Osteocyte (in vitro differentiated cells): ENCODE data around the gene ADRB2. TPM values are rescaled to one million over a fixed set of nuclear protein-coding genes. Genes with fewer than 3 reads are reported as not detected.
"Not testable (repeated sequence)": the region's sequence is repeated elsewhere in the genome, so short reads cannot be mapped to it uniquely, and the experiment has no call there.

Experiments
- DNase-seq: peaks from one replicate; pipeline ENCODE4 v3.0.0; 2021; ENCODE audit warnings: mixed read lengths; ENCODE audit not compliant: unreplicated experiment; ENCODE audit errors: extremely low spot score
- H3K27ac Mint-ChIP-seq: one replicate; pipeline ENCODE4 v1.8.0; 2021; ENCODE audit warnings: mild to moderate bottlenecking, mixed read lengths; ENCODE audit not compliant: unreplicated experiment
- H3K27me3 Mint-ChIP-seq: one replicate; pipeline ENCODE4 v1.8.0; 2021; ENCODE audit warnings: mixed read lengths; ENCODE audit not compliant: unreplicated experiment
- H3K36me3 Mint-ChIP-seq: one replicate; pipeline ENCODE4 v1.8.0; 2021; ENCODE audit warnings: mixed read lengths; ENCODE audit not compliant: unreplicated experiment
- H3K4me1 Mint-ChIP-seq: one replicate; pipeline ENCODE4 v1.8.0; 2021; ENCODE audit warnings: mixed read lengths; ENCODE audit not compliant: unreplicated experiment
- H3K4me3 Mint-ChIP-seq: one replicate; pipeline ENCODE4 v1.8.0; 2021; ENCODE audit warnings: mild to moderate bottlenecking, moderate library complexity, mixed read lengths; ENCODE audit not compliant: unreplicated experiment
- H3K9me3 Mint-ChIP-seq: one replicate; pipeline ENCODE4 v1.8.0; 2021; ENCODE audit warnings: mixed read lengths; ENCODE audit not compliant: unreplicated experiment
- total RNA-seq: library from RNA; stranded (reverse); gene quantifications from 2 replicates; pipeline ENCODE4 v1.2.1, GENCODE V29; 2021
- TF ChIP-seq, protein P1 (sequence below): fragments of 200-600 bp; sonication (generic); IDR thresholded peaks from 2 replicates; pipeline ENCODE4 v1.5.0; 2021; ENCODE audit warnings: antibody characterized with exemption, mild to moderate bottlenecking, moderate library complexity

ADRB2 gene
- total RNA-seq, 1 donor from 2014 or later, result 7.1 TPM

DNA sequence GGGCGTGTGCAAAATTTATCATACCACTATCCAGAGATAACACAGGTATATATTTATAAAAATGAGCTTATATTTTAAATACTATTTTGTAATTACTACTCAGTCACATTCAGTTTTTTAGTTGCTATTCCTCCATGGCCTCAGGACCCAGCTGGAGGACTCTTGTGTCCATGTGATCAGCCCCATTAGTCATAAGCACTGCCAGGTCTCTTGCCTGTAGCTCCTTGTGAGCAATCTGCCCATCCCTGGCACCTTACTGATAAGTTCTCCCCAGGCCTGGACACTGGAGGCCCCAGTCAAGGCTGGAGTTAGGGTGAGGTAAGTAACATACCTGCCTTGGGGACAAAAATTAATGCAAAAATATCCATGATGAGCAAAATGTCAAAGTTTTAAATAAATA is 29.5 kb upstream of the ADRB2 start:
- no peak for DNase-seq
- no peak overlapping the region for H3K27ac Mint-ChIP-seq
- H3K36me3 Mint-ChIP-seq, result no peaks in the 10 kb centered on the region
- H3K27me3 Mint-ChIP-seq, result no peaks in the 10 kb centered on the region
- H3K4me1 Mint-ChIP-seq, result peaks cover 13% of the 10 kb centered on the region
- no peak overlapping the region for H3K4me3 Mint-ChIP-seq
- no peaks in the 10 kb centered on the region for H3K9me3 Mint-ChIP-seq
- TF ChIP-seq, protein P1, sequence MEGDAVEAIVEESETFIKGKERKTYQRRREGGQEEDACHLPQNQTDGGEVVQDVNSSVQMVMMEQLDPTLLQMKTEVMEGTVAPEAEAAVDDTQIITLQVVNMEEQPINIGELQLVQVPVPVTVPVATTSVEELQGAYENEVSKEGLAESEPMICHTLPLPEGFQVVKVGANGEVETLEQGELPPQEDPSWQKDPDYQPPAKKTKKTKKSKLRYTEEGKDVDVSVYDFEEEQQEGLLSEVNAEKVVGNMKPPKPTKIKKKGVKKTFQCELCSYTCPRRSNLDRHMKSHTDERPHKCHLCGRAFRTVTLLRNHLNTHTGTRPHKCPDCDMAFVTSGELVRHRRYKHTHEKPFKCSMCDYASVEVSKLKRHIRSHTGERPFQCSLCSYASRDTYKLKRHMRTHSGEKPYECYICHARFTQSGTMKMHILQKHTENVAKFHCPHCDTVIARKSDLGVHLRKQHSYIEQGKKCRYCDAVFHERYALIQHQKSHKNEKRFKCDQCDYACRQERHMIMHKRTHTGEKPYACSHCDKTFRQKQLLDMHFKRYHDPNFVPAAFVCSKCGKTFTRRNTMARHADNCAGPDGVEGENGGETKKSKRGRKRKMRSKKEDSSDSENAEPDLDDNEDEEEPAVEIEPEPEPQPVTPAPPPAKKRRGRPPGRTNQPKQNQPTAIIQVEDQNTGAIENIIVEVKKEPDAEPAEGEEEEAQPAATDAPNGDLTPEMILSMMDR, result no peak

DNA sequence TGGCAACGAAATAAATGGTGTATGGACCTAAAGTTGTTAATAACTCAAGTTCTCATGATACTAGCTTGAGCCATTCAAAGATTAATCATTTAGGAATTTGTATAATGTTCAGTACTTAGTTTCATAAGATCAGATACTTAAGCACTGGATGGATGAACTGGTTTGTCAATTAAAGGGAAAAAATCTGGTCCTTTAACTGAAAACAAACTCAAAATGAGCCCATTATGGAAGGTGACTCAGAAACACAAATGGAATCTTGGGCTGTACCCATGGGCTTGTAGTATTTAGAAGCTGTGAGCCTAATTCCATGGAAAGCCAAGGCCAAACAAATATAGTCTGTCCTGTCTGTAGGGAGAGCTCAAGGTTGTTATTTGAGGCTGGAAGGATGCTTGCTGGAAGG is 27.6 kb upstream of the ADRB2 start:
- Mint-ChIP-seq H3K27ac (no peak overlapping the region), H3K36me3 (no peaks in the 10 kb centered on the region), H3K9me3 (peaks cover 5% of the 10 kb centered on the region), H3K4me1 (peaks cover 8% of the 10 kb centered on the region), H3K27me3 (peaks cover 2% of the 10 kb centered on the region), H3K4me3 (no peak overlapping the region)
- TF ChIP-seq, protein P1, result no peak
- DNase-seq, result no peak

DNA sequence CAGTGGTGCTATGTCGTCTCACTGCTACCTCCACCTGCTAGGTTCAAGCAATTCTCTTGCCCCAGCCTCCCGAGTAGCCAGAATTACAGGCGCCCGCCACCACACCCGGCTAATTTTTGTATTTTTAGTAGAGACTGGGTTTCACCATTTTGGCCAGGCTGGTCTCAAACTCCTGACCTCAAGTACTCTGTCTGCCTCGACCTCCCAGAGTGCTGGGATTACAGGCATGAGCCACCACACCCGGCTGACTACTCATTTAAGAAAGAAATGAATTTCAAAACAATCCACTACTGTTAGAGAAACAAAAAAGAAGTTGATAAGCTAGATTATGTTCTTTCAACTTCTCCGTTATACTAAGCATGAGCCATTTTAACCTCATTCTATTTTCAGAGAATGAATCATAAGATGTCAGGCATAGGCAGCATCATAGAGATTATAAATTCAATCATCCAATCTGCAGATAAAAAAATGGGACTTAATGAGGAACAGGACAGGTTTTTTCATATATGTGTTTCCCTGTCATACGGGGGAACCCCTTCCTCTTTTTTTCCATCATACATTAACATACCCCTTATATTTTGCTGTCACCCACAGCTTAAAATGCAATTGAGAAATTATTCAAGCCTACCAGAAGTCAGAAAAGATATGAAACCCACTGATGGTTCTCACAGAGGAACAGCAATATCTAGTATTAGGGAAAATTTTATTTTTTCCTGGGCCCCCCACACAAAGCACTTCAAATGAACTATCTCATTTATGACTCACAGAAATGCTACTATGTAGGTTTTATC is 26.5 kb upstream of the ADRB2 start:
- peaks cover under 1% of the 10 kb centered on the region for H3K4me1 Mint-ChIP-seq
- DNase-seq, result no peak
- peaks cover 2% of the 10 kb centered on the region for H3K27me3 Mint-ChIP-seq
- H3K27ac Mint-ChIP-seq, result no peak overlapping the region
- no peak overlapping the region for H3K4me3 Mint-ChIP-seq
- H3K36me3 Mint-ChIP-seq, result no peaks in the 10 kb centered on the region
- TF ChIP-seq, protein P1, result no peak
- peaks cover 5% of the 10 kb centered on the region for H3K9me3 Mint-ChIP-seq

DNA sequence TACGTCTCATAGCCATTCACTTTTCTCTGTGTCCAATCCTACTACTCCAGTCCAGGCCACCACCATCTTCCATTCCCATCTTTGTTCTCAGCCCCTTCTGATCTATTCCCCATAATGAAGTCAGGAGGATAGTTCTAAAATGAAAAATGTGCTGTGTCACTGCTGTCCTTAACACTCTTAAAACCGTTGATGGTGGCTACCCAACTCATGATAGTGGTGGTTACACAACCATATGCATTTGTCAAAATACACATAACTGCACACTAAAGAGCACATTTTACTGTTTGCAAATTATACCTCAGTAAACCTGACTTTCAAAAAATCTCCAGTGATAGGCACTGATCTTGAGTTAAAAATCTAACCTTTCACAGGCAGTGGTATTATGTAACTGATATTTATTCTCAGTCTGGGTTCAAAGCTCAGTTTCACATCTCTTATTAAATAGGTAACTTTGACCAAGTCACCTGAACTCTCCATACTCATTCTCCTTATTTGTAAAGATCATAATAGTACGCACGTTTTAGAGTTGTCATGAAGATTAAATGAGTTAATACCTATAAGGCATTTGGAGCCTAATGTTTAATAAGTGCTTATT is 24.6 kb upstream of the ADRB2 start:
- H3K36me3 Mint-ChIP-seq, result no peaks in the 10 kb centered on the region
- H3K4me1 Mint-ChIP-seq, result peaks cover 17% of the 10 kb centered on the region
- H3K4me3 Mint-ChIP-seq, result no peak overlapping the region
- TF ChIP-seq, protein P1, result no peak
- H3K27me3 Mint-ChIP-seq, result peaks cover 2% of the 10 kb centered on the region
- peaks cover 5% of the 10 kb centered on the region for H3K9me3 Mint-ChIP-seq
- no peak overlapping the region for H3K27ac Mint-ChIP-seq
- DNase-seq, result no peak

DNA sequence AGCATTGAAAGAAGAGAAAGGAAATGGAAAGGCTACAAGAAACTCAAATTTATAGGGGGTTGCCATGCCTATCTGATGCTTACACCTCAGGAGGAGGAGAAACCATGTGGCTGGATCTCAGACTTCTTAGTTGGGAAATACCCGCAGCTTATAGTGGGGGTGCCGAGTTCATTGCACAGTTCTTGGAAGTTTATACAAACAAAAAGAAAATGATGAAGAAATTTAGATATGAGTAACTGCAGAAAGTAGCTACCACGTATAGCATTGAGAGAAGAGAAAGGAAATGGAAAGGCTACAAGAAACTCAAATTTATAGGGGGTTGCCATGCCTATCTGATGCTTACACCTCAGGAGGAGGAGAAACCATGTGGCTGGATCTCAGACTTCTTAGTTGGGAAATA is 23.0 kb upstream of the ADRB2 start:
- H3K27ac Mint-ChIP-seq, H3K9me3 Mint-ChIP-seq, DNase-seq, H3K4me3 Mint-ChIP-seq, H3K36me3 Mint-ChIP-seq, H3K27me3 Mint-ChIP-seq: not testable (repeated sequence)
- H3K4me1 Mint-ChIP-seq, result peaks cover 20% of the 10 kb centered on the region
